Measurements from ENCODE around the gene CCNG1. TPM values are rescaled to one million over a fixed set of nuclear protein-coding genes. Genes with fewer than 3 reads are reported as not detected.

Gene CCNG1
- total RNA-seq, 4 donors from 2014 or later, result 51.8 to 112 (median 69.2) TPM

DNA sequence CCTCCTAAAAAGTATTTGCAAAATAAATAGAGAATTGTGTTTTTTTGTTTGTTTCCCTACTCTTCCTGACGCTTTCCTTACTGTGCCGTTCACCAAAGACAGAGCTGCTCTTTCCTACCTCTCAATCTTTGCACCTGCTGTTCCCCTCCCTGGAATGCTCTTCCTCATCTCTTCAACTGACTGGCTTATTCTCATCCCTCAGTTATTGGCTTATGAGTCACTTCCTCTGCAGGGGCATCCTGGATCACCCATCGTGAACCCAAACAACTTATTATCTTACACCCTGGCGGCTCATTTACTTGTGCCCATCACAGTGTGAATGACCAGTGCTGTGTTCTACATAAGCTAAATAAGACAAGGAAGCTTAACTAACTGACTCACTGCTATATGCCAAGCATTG lies 36.1 kb upstream of the CCNG1 start:
- TF ChIP-seq, protein P1, sequence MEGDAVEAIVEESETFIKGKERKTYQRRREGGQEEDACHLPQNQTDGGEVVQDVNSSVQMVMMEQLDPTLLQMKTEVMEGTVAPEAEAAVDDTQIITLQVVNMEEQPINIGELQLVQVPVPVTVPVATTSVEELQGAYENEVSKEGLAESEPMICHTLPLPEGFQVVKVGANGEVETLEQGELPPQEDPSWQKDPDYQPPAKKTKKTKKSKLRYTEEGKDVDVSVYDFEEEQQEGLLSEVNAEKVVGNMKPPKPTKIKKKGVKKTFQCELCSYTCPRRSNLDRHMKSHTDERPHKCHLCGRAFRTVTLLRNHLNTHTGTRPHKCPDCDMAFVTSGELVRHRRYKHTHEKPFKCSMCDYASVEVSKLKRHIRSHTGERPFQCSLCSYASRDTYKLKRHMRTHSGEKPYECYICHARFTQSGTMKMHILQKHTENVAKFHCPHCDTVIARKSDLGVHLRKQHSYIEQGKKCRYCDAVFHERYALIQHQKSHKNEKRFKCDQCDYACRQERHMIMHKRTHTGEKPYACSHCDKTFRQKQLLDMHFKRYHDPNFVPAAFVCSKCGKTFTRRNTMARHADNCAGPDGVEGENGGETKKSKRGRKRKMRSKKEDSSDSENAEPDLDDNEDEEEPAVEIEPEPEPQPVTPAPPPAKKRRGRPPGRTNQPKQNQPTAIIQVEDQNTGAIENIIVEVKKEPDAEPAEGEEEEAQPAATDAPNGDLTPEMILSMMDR (IDR thresholded peaks at IDR 0.05), result no peak
- intact Hi-C loops (cut with DNase I), result no loop called here
- WGBS, 2 donors, result 60 to 74% methylated on average over 4 of the region's 4 CpGs
- no peak for DNase-seq
- H3K27me3 ChIP-seq, result no peaks in the 10 kb centered on the region
- no peak overlapping the region for H3K27ac ChIP-seq
- no peaks in the 10 kb centered on the region for H3K4me1 ChIP-seq
- H3K36me3 ChIP-seq, result no peaks in the 10 kb centered on the region
- H3K4me3 ChIP-seq, result no peak overlapping the region
- H3K9me3 ChIP-seq, result no peaks in the 10 kb centered on the region

DNA sequence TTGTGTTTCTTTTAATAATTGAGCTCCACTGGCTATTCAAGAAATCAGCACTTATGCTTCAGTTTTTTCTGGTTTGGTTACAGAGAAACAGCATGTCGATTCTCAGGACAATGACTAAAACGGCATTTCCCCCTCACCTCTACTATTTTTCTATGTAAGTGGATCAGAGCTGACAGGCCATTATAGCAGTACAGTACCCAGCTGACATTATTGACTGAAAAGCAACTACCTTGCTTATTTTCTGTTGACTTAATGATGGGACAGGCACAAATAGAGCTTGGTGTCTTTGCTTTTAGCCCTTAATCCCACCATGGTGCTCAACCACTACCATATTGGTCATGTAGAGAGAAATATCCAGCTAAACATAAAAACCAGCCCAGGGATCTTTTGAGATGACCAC lies 35.4 kb upstream of the CCNG1 start:
- WGBS, 2 donors, result 58 to 83% methylated on average over 2 of the region's 2 CpGs
- TF ChIP-seq, protein P1 (IDR thresholded peaks at IDR 0.05), result no peak
- intact Hi-C loops (cut with DNase I), result no loop called here

DNA sequence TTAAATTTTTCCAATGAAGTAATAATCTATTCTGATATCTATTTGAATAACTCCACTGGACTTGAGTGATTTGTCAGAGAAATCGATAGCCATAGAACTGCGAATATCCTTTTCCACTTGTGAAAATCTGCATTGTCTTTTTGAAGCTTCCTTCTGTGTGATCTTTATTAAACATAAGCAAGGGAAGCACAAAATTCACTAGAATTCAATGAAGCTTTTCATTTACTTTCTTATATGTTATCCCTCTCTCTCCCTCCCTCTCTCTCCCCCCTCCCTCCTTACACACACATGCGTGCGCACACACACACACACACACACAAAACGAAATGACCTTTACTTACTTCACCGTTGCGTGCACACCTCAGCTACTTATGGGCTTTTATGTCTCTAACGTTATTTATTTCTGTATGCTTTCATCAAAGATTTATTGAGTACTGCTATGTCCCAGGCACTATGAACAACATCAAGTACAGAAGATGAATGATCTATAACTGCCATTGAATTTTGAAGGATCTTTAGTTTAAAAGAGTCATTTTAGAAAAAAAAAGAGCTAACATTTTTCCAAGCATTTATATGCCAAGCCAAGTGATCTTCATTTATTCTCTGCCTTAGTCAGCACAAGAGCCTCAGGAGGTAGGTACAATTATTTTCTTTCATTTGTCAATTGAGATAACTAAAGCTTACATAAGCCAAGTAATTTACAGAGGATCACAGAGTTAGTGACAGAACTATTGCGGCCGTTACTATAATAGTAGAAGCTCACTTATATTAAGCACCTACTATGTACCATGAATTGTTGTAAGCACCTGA lies 32.8 kb upstream of the CCNG1 start:
- intact Hi-C loops (cut with DNase I), result no loop called here
- H3K4me3 ChIP-seq, result no peak overlapping the region
- H3K36me3 ChIP-seq, result no peaks in the 10 kb centered on the region
- WGBS, 2 donors, result 53 to 66% methylated on average over 10 of the region's 10 CpGs
- DNase-seq, result no peak
- peaks cover 0 to 25% (median 4%) of the 10 kb centered on the region in 3 donors for H3K4me1 ChIP-seq
- TF ChIP-seq, protein P1 (IDR thresholded peaks at IDR 0.05), result no peak
- TF ChIP-seq POLR2A (IDR thresholded peaks at IDR 0.05), result no peak
- no peak overlapping the region for H3K27ac ChIP-seq
- H3K27me3 ChIP-seq, result no peaks in the 10 kb centered on the region
- H3K9me3 ChIP-seq, result no peaks in the 10 kb centered on the region

More for the DNA sequence above, 35.4 kb upstream of the CCNG1 start:
- no peak overlapping the region for H3K4me3 ChIP-seq
- H3K27ac ChIP-seq, result no peak overlapping the region
- no peak for DNase-seq
- H3K27me3 ChIP-seq, result no peaks in the 10 kb centered on the region
- H3K36me3 ChIP-seq, result no peaks in the 10 kb centered on the region
- no peaks in the 10 kb centered on the region for H3K4me1 ChIP-seq
- H3K9me3 ChIP-seq, result no peaks in the 10 kb centered on the region

DNA sequence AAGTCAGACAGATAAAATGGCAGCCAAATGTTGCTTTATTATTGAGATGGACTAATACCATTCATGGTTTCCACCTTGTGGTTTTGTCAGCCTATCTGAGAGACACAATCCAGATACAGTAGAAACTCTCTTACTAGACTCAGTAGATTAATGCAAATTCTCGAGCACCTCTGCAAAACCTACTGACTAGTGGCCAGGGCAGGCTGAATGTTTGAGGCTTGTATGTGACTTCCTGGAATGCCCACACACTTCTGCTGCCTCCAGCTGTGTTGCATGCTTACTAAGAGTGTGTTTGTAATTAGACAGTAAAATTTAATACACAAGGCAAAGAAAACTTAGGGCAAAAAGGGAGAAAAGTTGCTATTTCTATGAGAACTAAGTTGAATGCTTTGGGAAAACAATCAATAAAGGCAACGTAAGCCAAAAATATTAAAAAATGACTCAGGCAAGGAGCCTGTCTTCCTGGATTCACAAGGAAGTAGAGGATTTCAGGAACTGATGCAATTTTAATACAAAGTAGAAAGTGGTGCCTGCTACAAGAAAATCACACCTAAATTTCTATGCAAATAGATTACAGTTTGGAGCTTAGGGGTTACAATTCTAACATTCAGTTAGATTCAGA lies 30.2 kb upstream of the CCNG1 start:
- Histone ChIP-seq H3K4me3 (no peak overlapping the region), H3K9me3 (no peaks in the 10 kb centered on the region), H3K4me1 (peaks cover 0 to 33% (median 4%) of the 10 kb centered on the region in 3 donors), H3K27ac (peak overlapping the region in 1 of 4 donors; percentile 19), H3K27me3 (no peaks in the 10 kb centered on the region), H3K36me3 (no peaks in the 10 kb centered on the region)
- no peak for DNase-seq
- TF ChIP-seq POLR2A (IDR thresholded peaks at IDR 0.05), result no peak
- TF ChIP-seq, protein P1 (IDR thresholded peaks at IDR 0.05), result no peak
- WGBS, 2 donors, result 30 to 42% methylated on average over 2 of the region's 2 CpGs
- intact Hi-C loops (cut with DNase I), result no loop called here

DNA sequence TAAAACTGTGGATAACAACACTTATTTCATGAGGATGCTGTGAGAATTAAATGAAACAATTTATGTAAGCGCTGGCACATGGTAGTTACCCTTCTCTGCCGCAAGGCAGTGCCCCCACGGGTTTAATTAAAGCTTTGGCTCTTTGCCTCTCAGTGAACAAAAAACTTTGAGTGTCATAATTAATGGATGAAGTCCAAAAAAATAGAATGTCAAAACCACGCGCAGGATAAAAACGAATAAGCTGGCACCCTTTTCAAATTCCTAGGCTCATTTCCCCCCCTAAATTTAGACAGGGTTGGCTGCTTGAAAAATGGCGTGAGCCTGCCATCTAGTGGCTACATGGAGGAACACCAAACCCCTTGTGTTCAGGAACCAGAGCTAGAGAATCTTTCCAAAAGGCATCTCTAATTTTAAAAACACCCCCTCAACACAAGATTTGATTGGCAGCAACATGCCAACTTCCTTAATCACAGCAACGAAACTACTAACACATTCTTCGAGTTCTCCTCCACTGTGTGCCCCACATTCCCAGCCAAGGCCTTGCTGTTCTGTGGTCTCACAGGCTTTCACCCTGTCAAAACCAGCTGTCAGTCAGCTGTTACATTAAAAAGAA lies 29.0 kb upstream of the CCNG1 start:
- Histone ChIP-seq H3K36me3 (no peaks in the 10 kb centered on the region), H3K27me3 (peaks cover 0 to 6% (median 0%) of the 10 kb centered on the region in 4 donors), H3K4me1 (peaks cover 0 to 33% (median 4%) of the 10 kb centered on the region in 3 donors), H3K9me3 (no peaks in the 10 kb centered on the region), H3K27ac (peak overlapping the region in 2 of 4 donors; percentile 34 to 69), H3K4me3 (peak overlapping the region in 1 of 4 donors; percentile 25)
- intact Hi-C loops (cut with DNase I), result no loop called here
- no peak for TF ChIP-seq POLR2A (IDR thresholded peaks at IDR 0.05)
- TF ChIP-seq, protein P1 (IDR thresholded peaks at IDR 0.05), result peak; percentile 75 to 89 (median 82)
- WGBS, 2 donors, result 6 to 7% methylated on average over 9 of the region's 9 CpGs
- no peak for DNase-seq

Measured in esophagus squamous epithelium (tissue), 5 donors.